ENCODE measurements around the gene KRT86. TPM values are rescaled to one million over a fixed set of nuclear protein-coding genes. Genes with fewer than 3 reads are reported as not detected.

The KRT86 gene
- total and polyA plus RNA-seq, 2 of the 8 experiments (the other 6 are each of a cell fraction or from before 2014, with no cell fraction given): 0.12 TPM; not detected in 1

- ChIA-PET CTCF (ENCODE audit: partially characterized antibody) (interaction anchor here (0.9 to 13.1 kb wide), 37 partner anchors 12 to 574 kb away, joined by 3 to 353 read pairs (median 4); partner anchors contain the start of genes KRT83 and KRT86), POLR2A (ENCODE audit: partially characterized antibody) (no interaction called here)
- FAIRE-seq: no peak
- no peak overlapping the region for H3K56ac ChIP-seq (replicated peaks; ENCODE audit: insufficient read length, low read depth, low read length)
- 0 out of 2 replicates have a peak overlapping the region, but pooled peaks have one; percentile 37 for H2BK15ac ChIP-seq (ENCODE audit: low read length)
- H3K79me1 ChIP-seq (ENCODE audit: low read depth, low read length): no peaks in the 10 kb centered on the region
- no peaks in the 10 kb centered on the region for H3K79me2 ChIP-seq (ENCODE audit: control insufficient read depth in 1 of 2, insufficient read depth in 2 of 2, low read length in 2 of 2)
- no peak overlapping the region for H3K23ac ChIP-seq (ENCODE audit: insufficient read length)
- H4K8ac ChIP-seq (ENCODE audit: extremely low read depth, insufficient read depth, low read length): no peak overlapping the region
- no peak overlapping the region for H3K14ac ChIP-seq (ENCODE audit: insufficient read length)
- H3K23me2 ChIP-seq (ENCODE audit: low read depth, low read length): peaks cover 11% of the 10 kb centered on the region; the same call in 1 of the 2 replicates
- no peak overlapping the region for H3K27ac ChIP-seq (ENCODE audit: low read depth, low read length)
- no peak for TF ChIP-seq HDAC2 (IDR thresholded peaks at IDR 0.05; ENCODE audit: borderline replicate concordance in 1 of 2, low read depth in 2 of 2, low read length in 2 of 2)
- no peak for TF ChIP-seq POLR2AphosphoS5 (IDR thresholded peaks at IDR 0.05; ENCODE audit: low read depth, low read length)
- no peak for TF ChIP-seq BACH1 (IDR thresholded peaks at IDR 0.05; ENCODE audit: low read length)
- no peak for TF ChIP-seq CBX5 (IDR thresholded peaks at IDR 0.05; ENCODE audit: low read depth, low read length)
- no peak for TF ChIP-seq KDM5A (IDR thresholded peaks at IDR 0.05; ENCODE audit: low read length)
- peak in 2 of 3 experiments; percentile 13 to 51; a peak in 3 of 4 replicates for TF ChIP-seq CTCF (IDR thresholded peaks at IDR 0.05; ENCODE audit: control extremely low read depth in 1 of 3, insufficient read depth in 1 of 3, low read depth in 1 of 3, low read length in 3 of 3)
- no peak for TF ChIP-seq SP2 (IDR thresholded peaks at IDR 0.05; ENCODE audit: low read length)
- peak; percentile 23 to 27; a peak in 2 of 4 replicates for TF ChIP-seq RAD21 (IDR thresholded peaks at IDR 0.05 in 1 of 2, conservative IDR thresholded peaks at IDR 0.05 in 1 of 2; ENCODE audit: low read depth in 2 of 2, low read length in 2 of 2)
- H3K27me3 ChIP-seq (replicated peaks in 1 of 4; ENCODE audit: control insufficient read depth in 3 of 4, extremely low read depth in 1 of 4, insufficient read depth in 3 of 4, low read length in 3 of 4): peaks cover 21 to 43% (median 36%) of the 10 kb centered on the region in 4 experiments
- H3K9me3 ChIP-seq (ENCODE audit: insufficient read depth in 2 of 2, low read depth in 1 of 2, low read length in 1 of 2): no peaks in the 10 kb centered on the region
- no peaks in the 10 kb centered on the region for H4K20me1 ChIP-seq (replicated peaks in 1 of 2; ENCODE audit: control insufficient read depth in 1 of 2, insufficient read depth in 2 of 2, low read length in 2 of 2)
- no peaks in the 10 kb centered on the region for H3K36me3 ChIP-seq (ENCODE audit: control insufficient read depth in 2 of 4, insufficient read depth in 4 of 4, low read length in 3 of 4)
- no peak overlapping the region for H3K4me3 ChIP-seq (ENCODE audit: extremely low read depth in 1 of 4, insufficient read depth in 2 of 4, low read depth in 3 of 4, low read length in 4 of 4)
- H3K9ac ChIP-seq (replicated peaks in 1 of 4; ENCODE audit: extremely low read depth in 1 of 4, low read depth in 3 of 4, low read length in 3 of 4): no peak overlapping the region
- H3K4ac ChIP-seq (replicated peaks; ENCODE audit: insufficient read length, low read depth, low read length): no peak overlapping the region
- H4K91ac ChIP-seq (replicated peaks; ENCODE audit: insufficient read length, low read length): no peak overlapping the region
- no peak overlapping the region for H2AK5ac ChIP-seq (ENCODE audit: low read depth, low read length)
- H2AFZ ChIP-seq (ENCODE audit: low read length): no peak overlapping the region
- H3K4me1 ChIP-seq (replicated peaks in 1 of 4; ENCODE audit: control insufficient read depth in 3 of 4, insufficient read depth in 4 of 4, low read length in 3 of 4): peaks cover 0 to 4% (median 0%) of the 10 kb centered on the region in 4 experiments; a peak in 1 of 7 replicates
- 67% methylated on average over 8 of the region's 11 CpGs; no CpG with 5 or more reads in 1 of the 2 experiments for WGBS, 2 experiments (ENCODE audit: extremely low coverage in 1 of 2, insufficient coverage in 1 of 2, insufficient read length in 1 of 2, insufficient replicate concordance in 2 of 2, low coverage in 1 of 2, low lambda C conversion rate in 2 of 2, missing lambda C conversion rate in 1 of 2)
- no peak overlapping the region for H2BK20ac ChIP-seq (ENCODE audit: low read length)
- no peak overlapping the region for H3K18ac ChIP-seq (ENCODE audit: extremely low read depth, low read length)
- no peak overlapping the region for H2BK12ac ChIP-seq (ENCODE audit: low read depth, low read length)
- no peak overlapping the region for H2BK120ac ChIP-seq (replicated peaks; ENCODE audit: low read depth, low read length)
- H2BK5ac ChIP-seq (ENCODE audit: low read depth, low read length): no peak overlapping the region
- H4K5ac ChIP-seq (ENCODE audit: insufficient read length, low read depth, low read length): no peak overlapping the region
- no peak overlapping the region for H3K4me2 ChIP-seq (ENCODE audit: insufficient read depth in 1 of 2, low read depth in 2 of 2, low read length in 2 of 2)
- no peak for DNase-seq (ENCODE audit: low read depth in 1 of 2, low spot score in 2 of 2)
These were observed 31.7 kb downstream of the KRT86 start for GRCh38 chr12:52305921-52306705.
